HG02852 (cell line): ENCODE measurements around the gene SHANK2.
"Not testable (repeated sequence)": the region's sequence is repeated elsewhere in the genome, so short reads cannot be mapped to it uniquely, and the experiment has no call there.

ENCODE experiments used
- ATAC-seq: cut with Tn5 transposase; IDR thresholded peaks from one replicate; pipeline ENCODE4 v1.9.1; 2021; ENCODE audit warnings: mild to moderate bottlenecking, moderate library complexity; ENCODE audit not compliant: unreplicated experiment

The SHANK2 gene

DNA sequence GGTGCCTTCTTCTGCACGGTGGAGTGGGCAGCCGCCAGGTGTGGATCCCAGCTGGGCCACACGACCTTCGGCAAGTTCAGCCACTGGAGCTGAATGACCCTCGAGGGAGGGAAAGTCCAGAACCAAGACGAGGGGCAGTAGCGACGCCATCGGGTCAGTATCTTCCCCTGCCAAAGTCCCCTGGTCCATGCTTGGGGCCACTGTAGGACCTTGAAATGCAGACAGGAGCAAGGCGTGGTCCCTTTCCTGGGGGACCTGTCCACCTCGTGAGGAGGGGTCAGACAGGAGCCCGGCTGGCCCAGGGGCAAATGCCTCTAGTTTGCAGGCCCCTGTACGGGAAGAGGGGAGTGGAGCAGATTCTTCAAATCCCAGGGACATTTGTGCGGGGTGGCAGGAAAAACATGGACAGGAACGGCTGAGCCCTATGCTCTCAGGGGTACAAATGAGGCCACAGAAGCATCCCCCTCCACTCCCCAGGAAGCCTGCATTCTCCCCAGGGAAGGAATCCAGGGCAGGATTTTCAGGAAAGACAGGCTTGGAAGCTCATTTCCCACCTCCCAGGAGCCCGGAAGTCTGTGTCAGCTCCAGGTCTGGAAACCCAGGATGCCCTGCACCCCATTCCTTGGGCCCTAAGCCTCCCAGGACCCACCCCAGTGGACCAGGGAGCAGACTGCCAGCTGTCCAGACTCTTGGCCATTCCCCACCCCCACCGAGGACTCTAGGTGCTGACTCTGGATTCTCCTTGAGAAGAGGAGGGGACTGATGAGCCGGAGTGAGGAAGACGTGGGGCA, 6.6 kb downstream of the SHANK2 start:
- ATAC-seq = no peak

DNA sequence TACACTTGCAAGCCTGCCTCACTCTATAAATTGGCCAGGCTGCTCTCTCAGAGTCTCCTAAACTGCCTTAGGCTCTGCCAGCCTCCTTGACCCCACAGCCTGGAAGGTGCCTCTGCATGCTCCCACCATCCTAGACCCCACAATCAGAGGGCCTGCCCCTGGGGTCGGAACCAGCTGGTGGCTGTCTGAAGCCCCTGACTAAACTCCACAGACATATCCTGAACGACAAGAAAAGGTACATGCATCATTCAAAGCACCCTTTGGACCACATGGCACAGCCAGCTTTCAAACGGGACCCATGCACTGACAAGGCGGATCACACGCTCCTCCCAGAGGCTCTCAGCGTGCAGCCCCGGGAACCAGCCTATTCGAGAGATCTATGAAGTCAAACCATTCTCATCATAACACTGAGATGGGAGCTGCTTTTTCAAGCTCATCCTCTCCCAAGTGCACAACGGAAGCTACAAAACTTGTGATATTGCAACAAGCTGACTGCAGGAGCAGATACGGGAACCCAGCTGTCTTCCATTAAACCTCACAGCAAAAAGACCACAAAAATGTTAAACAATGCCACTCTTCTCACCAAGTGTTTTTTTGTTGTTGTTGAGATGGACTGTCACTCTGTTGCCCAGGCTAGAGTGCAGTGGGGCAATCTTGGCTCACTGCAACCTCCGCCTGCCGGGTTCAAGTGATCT, 8.1 kb downstream of the SHANK2 start:
- no peak for ATAC-seq

DNA sequence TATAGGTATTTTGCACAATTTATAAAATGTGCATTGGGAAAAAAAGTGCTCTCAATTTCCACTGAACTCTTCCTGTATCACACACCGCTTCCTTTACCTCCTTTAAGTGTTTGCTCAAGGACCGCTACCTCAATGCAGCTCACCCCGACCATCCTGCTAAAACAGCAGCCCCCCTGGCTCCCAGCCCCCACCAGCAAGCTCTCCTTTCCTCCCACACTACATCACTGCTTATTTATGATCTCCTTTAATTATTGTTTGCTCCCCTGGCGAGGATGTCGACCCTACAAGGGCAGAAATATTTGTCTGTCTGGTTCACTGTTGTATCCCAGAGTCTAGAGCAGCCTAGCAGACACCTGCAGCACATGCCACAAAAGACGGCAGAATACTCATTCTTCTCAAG, 10.0 kb downstream of the SHANK2 start:
- no peak for ATAC-seq

DNA sequence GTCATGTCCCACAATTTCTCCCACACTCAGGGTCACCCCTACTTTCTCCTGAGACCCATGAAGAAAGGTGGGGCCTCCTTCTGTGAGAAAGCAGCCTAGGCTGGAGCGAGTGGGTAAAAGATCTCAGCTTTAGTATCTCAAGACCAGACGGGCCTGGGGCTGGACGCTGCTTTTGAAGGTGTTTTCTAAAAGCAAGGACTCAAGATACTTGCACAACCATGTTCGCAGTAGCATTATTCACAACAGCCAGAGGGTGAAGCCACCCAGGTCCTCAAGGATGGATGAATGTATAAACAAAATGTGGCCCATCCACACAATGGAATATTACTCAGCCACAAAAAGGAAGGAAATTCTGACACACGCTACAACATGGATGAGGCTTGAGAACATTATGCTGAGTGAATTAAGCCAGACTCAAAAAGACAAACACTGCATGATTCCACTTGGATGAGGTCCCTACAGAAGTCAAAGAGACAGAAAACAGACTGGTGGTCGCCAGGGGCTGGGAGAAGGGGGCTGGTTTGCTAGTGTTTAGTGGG, 10.6 kb downstream of the SHANK2 start:
- ATAC-seq = no peak

DNA sequence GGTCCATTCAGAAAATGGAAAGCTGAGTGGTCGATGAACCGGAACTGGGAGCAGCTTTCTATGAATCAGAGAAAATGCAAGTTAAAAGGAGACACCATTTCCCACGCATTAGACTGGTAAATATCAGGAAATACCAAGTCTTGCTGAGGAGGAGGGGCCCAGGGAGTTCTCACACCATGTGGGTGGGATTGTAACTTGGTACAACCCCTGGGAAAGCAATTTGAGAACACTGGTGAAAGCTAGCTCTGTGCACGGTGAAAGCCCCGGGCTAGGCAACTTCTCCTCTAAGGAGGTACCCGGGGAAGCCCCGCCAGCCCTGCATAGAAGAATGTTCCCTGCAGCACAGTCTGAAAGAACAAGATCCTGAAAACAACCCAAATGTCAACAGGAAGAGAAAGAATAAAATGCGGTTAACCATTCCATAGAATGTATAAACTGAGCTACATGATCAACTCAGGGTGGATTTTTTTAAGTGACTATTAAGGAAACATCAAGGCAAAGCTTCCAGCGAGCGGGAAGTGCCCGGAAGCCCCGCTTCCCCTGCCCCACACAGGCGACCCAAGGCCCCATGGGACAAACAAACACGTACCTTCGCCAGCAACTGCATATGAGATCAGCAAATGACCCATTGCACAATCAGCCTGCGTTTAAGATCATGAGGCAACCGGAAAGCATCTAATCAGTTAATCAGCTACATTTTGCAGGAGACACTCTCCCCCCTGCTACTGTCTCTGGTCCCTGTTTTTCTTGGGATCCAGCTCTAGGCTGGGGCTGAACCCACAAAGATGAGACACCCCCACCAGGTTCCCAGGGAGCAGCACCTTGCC, 11.3 kb downstream of the SHANK2 start:
- ATAC-seq = no peak

DNA sequence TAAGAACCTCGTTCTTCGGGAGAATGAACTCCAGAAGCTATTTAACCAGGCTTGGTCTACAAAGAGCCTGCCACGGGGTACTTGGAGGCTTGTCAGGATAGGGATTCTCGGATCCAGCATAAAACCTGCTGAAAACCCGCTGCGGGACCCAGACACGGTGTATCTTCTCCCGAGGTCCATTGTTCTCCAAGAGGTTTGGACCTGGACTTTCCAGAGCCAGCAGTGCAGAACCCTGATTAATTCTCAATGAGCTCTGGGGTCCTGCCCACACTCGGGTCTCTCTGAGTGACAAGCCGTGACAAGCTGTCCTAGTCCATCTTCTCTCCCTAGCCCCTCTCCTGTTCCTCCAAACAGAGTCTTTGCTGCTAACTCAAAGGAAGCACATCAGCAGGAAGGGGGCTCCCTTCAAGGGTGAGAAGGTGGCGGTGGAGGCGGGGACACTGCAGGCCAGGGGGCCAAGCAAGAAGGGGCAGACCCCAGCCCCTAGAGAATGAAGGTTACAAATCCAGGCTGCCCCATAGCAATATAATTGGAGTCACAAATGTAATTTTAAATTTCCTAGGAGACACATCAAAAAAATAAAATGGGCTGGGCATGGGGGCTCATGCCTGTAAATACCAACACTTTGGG, 12.2 kb downstream of the SHANK2 start:
- no peak for ATAC-seq

DNA sequence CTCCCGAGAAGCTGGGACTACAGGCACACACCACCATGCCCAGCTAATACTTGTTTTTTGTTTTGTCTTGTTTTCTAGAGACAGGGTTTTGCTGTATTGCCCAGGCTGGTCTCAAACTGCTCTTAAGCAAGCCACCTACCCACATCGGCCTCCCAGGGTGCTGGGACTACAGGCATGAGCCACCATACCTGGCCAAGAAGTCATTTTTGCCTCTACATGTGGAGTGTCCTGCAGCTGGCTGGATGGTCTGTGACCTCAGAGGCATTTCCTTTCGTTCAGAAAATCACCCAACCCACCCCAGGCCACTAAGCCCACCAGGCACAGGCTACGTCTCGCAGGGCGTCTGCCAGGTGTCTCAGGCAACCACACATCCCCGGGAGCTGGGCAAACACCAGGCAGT, 12.8 kb downstream of the SHANK2 start:
- no peak for ATAC-seq

DNA sequence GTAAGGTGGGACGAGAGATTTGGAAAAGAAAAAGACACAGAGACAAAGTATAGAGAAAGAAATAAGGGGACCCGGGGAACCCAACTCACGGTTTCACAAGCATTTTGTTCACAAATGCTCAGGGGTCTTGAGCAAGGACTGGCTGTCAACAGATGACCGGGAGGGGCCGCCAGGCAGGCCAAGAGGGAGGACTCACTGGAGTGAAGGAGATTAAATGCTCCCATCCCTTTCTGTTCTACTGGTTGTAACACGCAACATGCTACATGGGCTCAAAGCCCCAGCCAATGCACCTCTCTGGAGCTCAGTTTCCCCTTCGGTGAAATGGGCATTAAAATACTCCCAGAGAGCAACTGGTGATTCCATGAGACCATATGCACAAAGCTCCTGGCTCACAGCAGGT, 13.4 kb downstream of the SHANK2 start:
- no peak for ATAC-seq

DNA sequence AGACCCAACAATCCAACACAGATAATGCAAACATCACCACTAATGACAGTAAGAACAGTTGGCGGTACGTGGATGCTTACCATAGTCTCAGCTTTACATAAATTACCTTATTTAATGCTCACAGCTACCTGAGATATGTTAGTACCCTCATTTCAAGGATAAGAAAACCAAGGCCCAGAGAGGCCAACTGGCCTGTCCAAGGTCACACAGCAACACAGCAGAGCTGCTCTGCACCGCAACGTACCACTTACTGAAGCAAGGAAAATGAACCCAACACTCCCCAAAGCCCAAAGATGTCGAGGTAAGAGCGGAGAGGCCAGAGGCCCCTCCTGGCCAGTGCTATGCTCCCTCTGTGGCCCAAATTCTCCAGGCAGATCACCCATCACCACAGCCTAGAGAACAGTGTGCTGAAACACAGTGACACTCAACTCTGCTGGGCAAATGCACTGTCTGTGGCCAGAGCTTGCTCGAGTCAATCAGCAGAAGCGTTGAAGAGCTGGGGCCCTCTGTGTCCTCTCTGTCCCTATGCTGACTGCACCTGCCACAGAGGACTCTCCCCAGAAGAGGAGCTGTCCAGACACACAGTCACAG, 14.0 kb downstream of the SHANK2 start:
- no peak for ATAC-seq

DNA sequence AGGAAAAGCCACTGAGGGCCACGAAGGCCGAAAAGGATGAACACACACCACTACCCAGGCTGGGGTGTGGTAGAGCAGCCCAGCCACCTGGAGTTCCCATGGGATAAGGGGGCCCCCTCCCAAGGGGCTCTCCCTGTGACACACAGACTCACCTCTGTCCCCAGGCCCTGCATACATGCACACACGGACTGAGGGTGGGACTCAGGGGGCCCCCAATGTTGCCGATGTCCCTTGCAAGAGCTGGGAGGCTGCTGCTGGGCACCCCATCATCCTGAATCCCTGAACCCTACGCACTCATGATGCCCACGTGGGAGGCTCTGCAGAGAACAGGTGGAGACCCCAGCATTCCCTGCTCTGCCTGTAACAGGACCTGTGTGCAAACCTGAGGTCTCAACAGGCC, 14.5 kb downstream of the SHANK2 start:
- no peak for ATAC-seq

DNA sequence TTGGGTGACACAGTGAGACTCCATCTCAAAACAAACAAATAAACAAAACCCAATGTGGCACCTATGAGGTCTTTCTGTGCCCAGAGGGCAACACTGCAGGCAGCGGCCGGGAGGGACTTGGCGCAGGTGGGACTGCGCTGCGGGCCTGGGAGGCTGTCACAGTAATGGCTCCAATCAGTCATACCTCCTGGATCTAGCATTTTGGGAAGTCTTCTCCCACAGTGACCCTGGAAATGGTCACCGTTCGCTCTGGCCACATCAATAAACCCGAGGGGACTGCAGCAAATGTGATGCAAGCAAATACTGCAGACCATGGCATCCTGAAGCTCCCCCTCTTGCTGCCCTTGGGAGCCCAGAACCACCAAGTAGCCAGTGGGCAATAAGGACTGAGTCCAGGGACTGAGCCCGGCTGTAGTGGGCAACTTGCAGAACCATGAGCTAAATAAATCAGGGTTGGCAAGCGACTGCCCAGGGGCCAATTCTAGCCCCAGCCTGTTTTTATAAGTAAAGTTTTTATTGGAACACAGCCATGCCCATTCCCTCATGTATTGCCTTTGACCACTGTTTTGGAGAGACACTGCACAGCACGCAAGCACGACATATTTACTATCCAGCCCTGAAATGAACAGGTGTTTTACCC, 15.4 kb downstream of the SHANK2 start:
- no peak for ATAC-seq

DNA sequence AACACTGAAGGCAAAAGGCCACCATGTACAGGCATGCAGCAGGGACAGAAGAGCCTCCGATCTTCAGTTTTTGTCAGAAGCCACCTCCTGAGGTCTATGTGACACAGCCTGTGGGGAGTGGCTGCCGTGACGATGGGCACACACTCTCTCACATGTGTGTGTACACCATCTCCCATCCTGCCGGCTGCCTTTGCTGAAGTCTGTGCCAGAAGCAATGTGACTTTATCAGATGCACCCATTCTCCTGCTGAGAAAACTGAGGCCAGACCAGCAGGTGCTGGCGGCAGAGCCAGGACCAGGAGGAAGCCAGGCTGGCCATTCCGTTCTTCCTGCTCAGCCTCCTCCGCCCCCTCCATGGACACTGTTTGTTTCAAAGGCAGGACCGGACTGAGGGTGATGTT, 16.7 kb downstream of the SHANK2 start:
- ATAC-seq = no peak

DNA sequence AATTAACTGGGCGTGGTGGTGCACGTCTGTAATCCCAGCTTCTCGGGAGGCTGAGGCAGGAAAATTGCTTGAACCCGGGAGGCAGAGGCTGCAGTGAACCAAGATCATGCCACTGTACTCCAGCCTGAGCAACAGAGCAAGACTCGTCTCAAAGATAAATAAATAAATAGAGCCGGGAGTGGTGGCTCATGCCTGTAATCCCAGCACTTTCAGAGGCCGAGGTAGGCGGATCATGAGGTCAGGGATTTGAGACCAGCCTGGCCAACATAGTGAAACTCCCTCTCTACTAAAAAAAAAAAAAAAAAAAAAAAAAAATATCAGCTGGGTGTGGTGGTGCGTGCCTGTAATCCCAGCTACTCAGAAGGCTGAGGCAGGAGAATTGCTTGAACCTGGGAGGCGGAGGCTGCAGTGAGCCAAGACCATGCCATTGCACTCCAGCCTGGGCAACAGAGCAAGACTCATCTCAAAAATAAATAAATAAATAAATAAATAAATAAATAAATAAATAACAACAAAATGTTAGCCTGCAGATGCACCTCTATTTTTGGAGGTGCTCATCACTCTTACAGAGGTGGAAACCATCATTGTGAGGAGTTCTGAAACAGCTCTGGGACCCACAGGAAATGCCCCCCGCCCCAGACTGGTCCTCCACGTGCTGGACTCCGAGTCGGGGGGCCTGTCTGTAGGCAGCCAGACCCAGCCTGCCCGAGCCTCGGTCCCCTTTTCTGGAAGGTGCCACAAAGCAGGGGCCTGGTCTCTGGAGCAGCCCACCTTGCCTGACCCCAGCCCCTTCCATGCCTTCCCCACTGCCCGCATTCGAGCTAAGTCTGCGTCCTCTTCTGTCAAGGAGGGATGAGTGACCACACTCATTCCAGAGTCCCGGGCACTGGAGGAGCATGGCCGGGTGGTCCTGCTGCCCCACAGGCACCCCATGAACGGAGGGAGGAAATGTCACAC, 18.2 kb downstream of the SHANK2 start:
- not testable (repeated sequence) for ATAC-seq

DNA sequence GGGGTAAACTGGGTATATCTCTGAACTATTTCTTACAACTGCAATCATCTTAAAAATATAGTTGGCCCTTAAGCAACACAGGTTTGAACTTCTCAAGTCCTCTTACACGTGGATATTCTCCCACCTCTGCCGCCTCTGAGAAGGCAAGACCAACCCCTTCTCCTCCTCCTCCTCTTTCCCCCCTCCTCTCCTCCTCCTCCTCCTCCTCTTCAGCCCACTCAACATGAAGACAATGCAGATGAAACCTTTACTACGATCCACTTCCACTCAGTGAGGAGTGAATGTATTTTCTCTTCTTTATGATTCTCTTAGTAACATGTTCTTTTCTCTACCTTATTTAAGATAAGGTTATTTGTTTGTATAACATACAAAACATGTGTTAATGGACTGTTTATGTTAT, 20.0 kb downstream of the SHANK2 start:
- no peak for ATAC-seq

DNA sequence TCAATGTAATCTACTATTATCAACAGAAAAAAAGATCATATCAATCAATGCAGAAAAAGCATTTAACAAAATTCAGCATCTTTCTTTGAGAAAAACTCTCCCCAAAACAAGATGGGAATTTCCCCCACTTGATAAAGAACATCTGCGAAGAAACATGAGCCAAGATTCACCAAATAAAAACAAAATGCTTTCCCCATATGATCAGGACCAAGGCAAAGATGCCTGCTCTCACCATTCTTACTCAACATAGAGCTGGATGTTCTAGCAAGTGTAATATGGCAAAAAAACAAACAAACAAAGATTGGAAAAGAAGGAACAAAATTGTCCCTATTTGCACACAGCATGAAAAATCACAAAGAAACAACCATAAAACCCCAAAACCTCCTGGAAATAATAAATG, 23.4 kb downstream of the SHANK2 start:
- no peak for ATAC-seq

DNA sequence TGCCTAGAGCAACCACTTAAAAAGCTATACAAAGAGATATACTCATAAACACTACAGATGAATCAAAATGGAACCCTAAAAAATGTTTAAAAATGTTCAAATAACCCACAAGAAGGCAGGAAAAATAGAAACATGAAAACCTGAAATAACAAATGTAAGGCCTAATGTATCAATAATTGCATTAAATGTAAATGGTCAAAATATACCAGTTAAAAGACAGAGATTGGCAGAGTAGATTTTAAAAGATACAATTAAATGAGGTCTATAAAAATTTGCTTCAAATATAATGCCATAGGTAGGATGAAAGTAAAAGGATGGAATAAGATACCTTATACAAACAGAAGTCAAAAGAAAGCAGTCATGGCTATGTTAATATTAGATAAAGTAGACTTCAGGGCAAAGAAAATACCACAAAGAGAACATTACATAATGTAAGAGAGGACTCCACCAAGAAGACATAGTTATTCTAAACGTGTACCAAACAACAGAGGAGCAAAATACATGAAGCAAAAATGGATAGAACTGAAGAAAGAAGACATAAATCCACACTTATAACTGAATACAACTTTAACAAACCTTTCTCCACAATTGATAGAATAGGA, 25.2 kb downstream of the SHANK2 start:
- no peak for ATAC-seq

DNA sequence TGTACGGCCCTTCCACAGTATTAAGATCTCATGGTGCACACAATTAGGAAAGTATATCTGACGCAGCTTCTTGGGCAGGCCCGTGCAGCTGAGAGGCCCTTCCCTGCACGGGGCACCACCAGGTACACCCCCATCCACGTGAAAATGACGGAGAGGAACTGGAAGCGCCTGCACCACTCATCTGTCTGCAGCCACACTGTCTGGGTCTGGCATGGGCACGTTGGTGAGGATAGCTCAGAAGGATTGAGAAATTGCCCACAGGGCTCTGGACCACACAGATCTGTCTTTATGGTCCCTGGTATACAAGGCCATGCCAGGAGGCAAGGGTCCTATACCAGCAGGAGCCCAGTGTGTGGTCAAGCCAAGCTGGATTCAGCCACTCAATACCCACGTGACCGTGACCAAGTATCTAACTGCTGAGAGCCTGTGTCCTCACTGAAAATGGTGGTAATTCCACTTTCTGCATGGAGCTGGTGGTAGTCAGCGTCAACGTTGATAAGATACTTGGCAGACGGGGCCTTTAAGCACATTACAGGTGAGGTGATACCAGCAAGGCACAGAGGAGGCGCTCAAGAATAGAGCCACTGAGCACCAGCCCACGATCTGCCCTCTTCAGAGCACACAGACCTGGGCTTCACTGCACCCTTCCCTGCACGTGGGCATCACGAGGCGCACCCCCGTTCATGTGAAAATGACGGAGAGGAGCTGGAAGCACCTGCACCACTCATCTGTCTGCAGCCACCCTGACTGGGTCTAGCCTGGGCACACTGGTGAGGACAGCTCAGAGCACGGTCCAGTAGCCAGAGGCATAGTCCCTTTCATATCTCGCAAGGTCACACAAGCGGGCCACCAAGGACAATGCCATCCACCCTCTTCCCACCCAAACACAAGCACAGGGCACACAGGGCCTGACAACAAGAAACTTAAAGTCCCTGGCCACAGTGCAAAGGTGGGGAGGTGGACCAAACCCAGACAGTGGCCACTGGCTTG, 28.4 kb downstream of the SHANK2 start:
- ATAC-seq = no peak

DNA sequence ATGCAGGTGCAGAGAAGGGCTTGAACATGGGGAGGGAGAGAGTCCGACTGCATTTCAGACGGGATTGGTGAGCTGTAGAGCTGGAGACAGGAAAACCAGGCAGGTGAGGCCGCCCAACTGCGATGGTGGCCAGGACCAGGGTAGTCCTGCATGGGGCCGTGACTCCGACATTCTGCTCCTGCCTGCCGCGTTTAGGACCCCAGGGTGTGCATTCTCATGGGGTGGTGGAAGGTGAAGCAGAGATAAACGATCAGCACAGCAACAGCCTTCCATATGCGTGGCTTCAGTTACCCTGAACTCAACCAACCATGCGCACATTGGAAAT, 29.3 kb downstream of the SHANK2 start:
- no peak for ATAC-seq
